ENCODE measurements around the gene PRDX1. TPM values are rescaled to one million over a fixed set of nuclear protein-coding genes. Genes with fewer than 3 reads are reported as not detected.
"Not testable (repeated sequence)": the region's sequence is repeated elsewhere in the genome, so short reads cannot be mapped to it uniquely, and the experiment has no call there.

PRDX1 gene
- total and polyA plus RNA-seq, 7 experiments from 2014 or later: 28.8 to 369 (median 101) TPM

DNA sequence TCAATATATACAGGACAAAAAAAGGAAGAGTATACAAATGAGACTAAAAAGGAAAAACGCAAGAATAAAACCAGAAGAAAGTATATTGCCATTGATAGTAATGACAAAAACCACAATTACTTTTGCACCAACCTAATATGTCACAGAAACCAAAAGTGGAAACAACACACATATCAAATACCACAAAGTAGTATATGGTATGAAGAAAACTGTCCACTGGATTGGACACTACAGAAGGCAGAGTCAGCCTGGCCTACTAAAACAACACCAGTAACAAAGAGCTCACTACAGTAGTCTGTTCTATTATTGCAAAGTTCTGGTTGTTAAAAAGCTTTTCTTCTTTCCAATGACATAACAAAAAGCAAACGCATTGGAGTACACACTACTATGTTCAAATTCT, 48.4 kb downstream of the PRDX1 start:
- no peaks in the 10 kb centered on the region for H3K27me3 ChIP-seq (ENCODE audit: control insufficient read depth in 2 of 2, insufficient read depth in 2 of 2, low read length in 2 of 2)
- intact Hi-C loops (cut with micrococcal nuclease): no loop called here
- H3K4me3 ChIP-seq (ENCODE audit: low read length): no peak overlapping the region
- no peak for DNase-seq
- Mint-ChIP-seq H3K27ac (no peak overlapping the region), H3K4me3 (no peak overlapping the region), H3K9me3 (no peaks in the 10 kb centered on the region), H3K4me1 (no peaks in the 10 kb centered on the region), H3K27me3 (peaks cover 0 to 3% (median 0%) of the 10 kb centered on the region in 5 donors), H3K36me3 (peaks cover 0 to 7% (median 0%) of the 10 kb centered on the region in 5 donors)
- CTCF ChIA-PET: no interaction called here
- H3K27ac ChIP-seq (ENCODE audit: low read depth, low read length): no peak overlapping the region
- no peaks in the 10 kb centered on the region for H3K36me3 ChIP-seq (ENCODE audit: control insufficient read depth in 2 of 3, insufficient read depth in 3 of 3, low read length in 3 of 3)
- no peak for ATAC-seq
- H3K9me3 ChIP-seq (ENCODE audit: control insufficient read depth in 2 of 3, low read length in 3 of 3): no peaks in the 10 kb centered on the region
- H3K4me1 ChIP-seq (ENCODE audit: control insufficient read depth in 2 of 2, insufficient read depth in 2 of 2, low read length in 2 of 2): no peaks in the 10 kb centered on the region
- POLR2A ChIA-PET: no interaction called here

DNA sequence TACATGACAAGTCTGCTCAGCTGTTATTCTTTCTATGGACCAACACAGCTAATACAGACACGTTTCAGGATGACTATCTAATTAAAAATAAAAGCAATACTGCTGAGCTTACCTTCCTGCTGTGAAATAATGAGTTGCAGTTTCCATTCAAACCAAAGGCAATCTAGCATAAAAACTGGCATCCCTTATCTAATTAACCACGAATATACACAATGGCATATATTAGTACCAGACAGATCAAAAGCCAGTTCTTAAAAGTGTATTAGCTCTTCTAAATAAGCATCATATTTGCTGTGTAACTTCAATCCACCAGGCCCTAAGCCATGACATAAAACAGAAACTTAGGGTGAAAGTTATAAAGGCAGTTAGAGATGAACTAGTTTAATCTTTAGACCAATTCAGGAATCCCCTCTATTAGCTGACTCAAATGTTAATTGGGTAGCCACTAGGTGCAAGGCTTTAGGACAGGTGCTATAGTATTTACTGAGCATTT, 51.3 kb downstream of the PRDX1 start:
- Histone ChIP-seq H3K9me3 (ENCODE audit: control insufficient read depth in 2 of 3, low read length in 3 of 3) (no peaks in the 10 kb centered on the region), H3K27ac (ENCODE audit: low read depth, low read length) (no peak overlapping the region), H3K36me3 (ENCODE audit: control insufficient read depth in 2 of 3, insufficient read depth in 3 of 3, low read length in 3 of 3) (no peaks in the 10 kb centered on the region), H3K4me3 (ENCODE audit: low read length) (no peak overlapping the region), H3K27me3 (ENCODE audit: control insufficient read depth in 2 of 2, insufficient read depth in 2 of 2, low read length in 2 of 2) (no peaks in the 10 kb centered on the region), H3K4me1 (ENCODE audit: control insufficient read depth in 2 of 2, insufficient read depth in 2 of 2, low read length in 2 of 2) (no peaks in the 10 kb centered on the region)
- Mint-ChIP-seq H3K27me3 (peaks cover 0 to 3% (median 0%) of the 10 kb centered on the region in 5 donors), H3K4me1 (no peaks in the 10 kb centered on the region), H3K27ac (no peak overlapping the region), H3K4me3 (no peak overlapping the region), H3K36me3 (peaks cover 0 to 4% (median 0%) of the 10 kb centered on the region in 5 donors), H3K9me3 (no peaks in the 10 kb centered on the region)
- no peak for ATAC-seq
- intact Hi-C loops (cut with micrococcal nuclease): no loop called here
- DNase-seq: no peak
- ChIA-PET POLR2A (no interaction called here), CTCF (no interaction called here)

DNA sequence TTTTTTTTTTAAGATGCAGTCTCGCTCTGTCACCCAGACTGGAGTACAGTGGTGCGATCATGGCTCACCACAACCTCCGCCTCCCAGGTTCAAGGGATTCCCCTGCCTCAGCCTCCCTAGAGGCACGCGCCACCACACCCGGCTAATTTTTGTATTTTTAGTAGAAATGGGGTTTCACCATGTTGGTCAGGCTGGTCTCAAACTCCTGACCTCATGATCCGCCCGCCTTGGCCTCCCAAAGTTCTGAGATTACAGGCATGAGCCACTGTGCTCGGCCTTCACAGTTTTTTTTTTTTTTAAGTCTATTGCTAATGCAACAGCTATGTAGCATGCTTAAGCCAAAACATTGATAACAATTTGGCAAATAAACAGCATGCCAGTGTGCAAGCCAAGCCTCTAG, 54.3 kb downstream of the PRDX1 start:
- H3K4me3 ChIP-seq (ENCODE audit: low read length); H3K27me3 ChIP-seq (ENCODE audit: control insufficient read depth in 2 of 2, insufficient read depth in 2 of 2, low read length in 2 of 2); H3K27ac Mint-ChIP-seq; H3K9me3 Mint-ChIP-seq; H3K27ac ChIP-seq (ENCODE audit: low read depth, low read length); H3K9me3 ChIP-seq (ENCODE audit: control insufficient read depth in 2 of 3, low read length in 3 of 3); H3K27me3 Mint-ChIP-seq; H3K4me3 Mint-ChIP-seq; H3K4me1 Mint-ChIP-seq; ATAC-seq; POLR2A ChIA-PET; H3K4me1 ChIP-seq (ENCODE audit: control insufficient read depth in 2 of 2, insufficient read depth in 2 of 2, low read length in 2 of 2); DNase-seq; intact Hi-C loops (cut with micrococcal nuclease); H3K36me3 ChIP-seq (ENCODE audit: control insufficient read depth in 2 of 3, insufficient read depth in 3 of 3, low read length in 3 of 3): not testable (repeated sequence)
- H3K36me3 Mint-ChIP-seq: peaks cover 0 to 16% (median 0%) of the 10 kb centered on the region in 5 donors
- CTCF ChIA-PET: interaction anchor here (0.5 kb wide), 1 partner anchor 99 kb away, joined by 3 read pairs; no protein-coding TSS in a partner anchor

DNA sequence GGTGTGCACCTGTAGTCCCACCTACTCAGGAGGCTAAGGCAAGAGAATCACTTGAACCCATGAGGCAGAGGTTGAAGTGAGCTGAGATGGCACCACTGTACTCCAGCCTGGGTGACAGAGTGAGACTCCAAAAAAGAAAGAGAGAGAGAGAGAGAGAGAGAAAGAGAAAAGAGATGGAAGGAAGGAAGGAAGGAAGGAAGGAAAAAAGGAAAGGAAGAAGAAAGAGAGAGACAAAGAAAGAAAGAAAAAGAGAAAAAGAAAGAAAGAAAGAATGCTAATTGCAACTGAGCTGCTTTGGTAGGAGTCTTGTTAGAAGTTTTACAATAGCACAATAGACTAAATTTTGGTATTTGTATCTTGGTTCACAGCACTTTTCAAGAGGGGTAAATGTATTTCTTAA, 56.4 kb downstream of the PRDX1 start:
- Mint-ChIP-seq H3K4me3 (no peak overlapping the region), H3K9me3 (no peaks in the 10 kb centered on the region), H3K4me1 (no peaks in the 10 kb centered on the region), H3K36me3 (peaks cover 0 to 16% (median 0%) of the 10 kb centered on the region in 5 donors), H3K27ac (no peak overlapping the region), H3K27me3 (peaks cover 0 to 3% (median 0%) of the 10 kb centered on the region in 5 donors)
- CTCF ChIA-PET: interaction anchor here (0.6 kb wide), 1 partner anchor 429 kb away, joined by 3 read pairs; no protein-coding TSS in a partner anchor
- DNase-seq (no peak), ATAC-seq (no peak)
- Histone ChIP-seq H3K27ac (ENCODE audit: low read depth, low read length) (no peak overlapping the region), H3K4me3 (ENCODE audit: low read length) (no peak overlapping the region), H3K27me3 (ENCODE audit: control insufficient read depth in 2 of 2, insufficient read depth in 2 of 2, low read length in 2 of 2) (no peaks in the 10 kb centered on the region), H3K4me1 (ENCODE audit: control insufficient read depth in 2 of 2, insufficient read depth in 2 of 2, low read length in 2 of 2) (no peaks in the 10 kb centered on the region), H3K9me3 (ENCODE audit: control insufficient read depth in 2 of 3, low read length in 3 of 3) (no peaks in the 10 kb centered on the region), H3K36me3 (ENCODE audit: control insufficient read depth in 2 of 3, insufficient read depth in 3 of 3, low read length in 3 of 3) (no peaks in the 10 kb centered on the region)
- POLR2A ChIA-PET: no interaction called here
- intact Hi-C loops (cut with micrococcal nuclease): no loop called here

Other genes starting within 250 kb of the PRDX1 start
- gene HPDL, start 195.0 kb downstream of the PRDX1 start, total RNA-seq: 1 to 10 TPM in 1 of 5 experiments, under 1 TPM in 4; 0.32 to 6.7 (median 0.68) TPM
- 1 to 10 TPM in 1 of 2 donors, under 1 TPM in 1; 0.69 to 1.0 TPM for gene HPDL, start 195.0 kb downstream of the PRDX1 start, polyA plus RNA-seq
- 10 to 100 TPM; 20.6 to 53.3 (median 25.7) TPM for gene TOE1, start 181.7 kb downstream of the PRDX1 start, total RNA-seq
- 10 to 100 TPM; 16.7 to 20.5 TPM for gene TOE1, start 181.7 kb downstream of the PRDX1 start, polyA plus RNA-seq
- 10 to 100 TPM; 56.7 to 85.4 (median 67.7) TPM for gene MUTYH, start 181.4 kb downstream of the PRDX1 start, total RNA-seq
- 10 to 100 TPM; 17.7 to 31.5 TPM for gene MUTYH, start 181.4 kb downstream of the PRDX1 start, polyA plus RNA-seq
- gene TESK2, start 30.7 kb downstream of the PRDX1 start, total RNA-seq: 1 to 10 TPM; 3.3 to 8.9 (median 7.4) TPM
- gene TESK2, start 30.7 kb downstream of the PRDX1 start, polyA plus RNA-seq: 1 to 10 TPM; 3.5 to 5.0 TPM
- gene CCDC163, start 21.8 kb downstream of the PRDX1 start, total RNA-seq: 1 to 10 TPM; 1.6 to 4.4 (median 3.7) TPM
- gene CCDC163, start 21.8 kb downstream of the PRDX1 start, polyA plus RNA-seq: 1 to 10 TPM; 5.2 to 8.9 TPM
- gene MMACHC, start 21.6 kb downstream of the PRDX1 start, total RNA-seq: 1 to 10 TPM; 2.1 to 6.3 (median 4.9) TPM
- gene MMACHC, start 21.6 kb downstream of the PRDX1 start, polyA plus RNA-seq: 1 to 10 TPM in 1 of 2 donors, under 1 TPM in 1; 0.58 to 2.1 TPM
- 100 to 1,000 TPM in 1 of 5 experiments, 10 to 100 TPM in 4; 47.5 to 155 (median 69.3) TPM for gene AKR1A1, start 28.9 kb upstream of the PRDX1 start, total RNA-seq
- 10 to 100 TPM; 81.2 to 92.6 TPM for gene AKR1A1, start 28.9 kb upstream of the PRDX1 start, polyA plus RNA-seq
- 100 to 1,000 TPM in 2 of 5 experiments, 10 to 100 TPM in 3; 70.5 to 173 (median 84.0) TPM for gene NASP, start 62.2 kb upstream of the PRDX1 start, total RNA-seq
- gene NASP, start 62.2 kb upstream of the PRDX1 start, polyA plus RNA-seq: 100 to 1,000 TPM in 1 of 2 donors, 10 to 100 TPM in 1; 78.9 to 108 TPM
- gene CCDC17, start 102.2 kb upstream of the PRDX1 start, total RNA-seq: 1 to 10 TPM; 5.0 to 9.6 (median 5.5) TPM
- under 1 TPM in 1 of 2 donors, not detected in 1; 0.18 TPM for gene CCDC17, start 102.2 kb upstream of the PRDX1 start, polyA plus RNA-seq
- 100 to 1,000 TPM; 110 to 180 (median 122) TPM for gene GPBP1L1, start 164.6 kb upstream of the PRDX1 start, total RNA-seq
- 100 to 1,000 TPM; 104 to 109 TPM for gene GPBP1L1, start 164.6 kb upstream of the PRDX1 start, polyA plus RNA-seq
- 10 to 100 TPM; 12.7 to 26.1 (median 20.1) TPM for gene TMEM69, start 166.3 kb upstream of the PRDX1 start, total RNA-seq
- 10 to 100 TPM; 54.8 to 65.2 TPM for gene TMEM69, start 166.3 kb upstream of the PRDX1 start, polyA plus RNA-seq
- 10 to 100 TPM in 3 of 5 experiments, 1 to 10 TPM in 2; 9.1 to 19.8 (median 12.5) TPM for gene IPP, start 228.8 kb upstream of the PRDX1 start, total RNA-seq
- 10 to 100 TPM; 11.8 to 14.5 TPM for gene IPP, start 228.8 kb upstream of the PRDX1 start, polyA plus RNA-seq

Data from naive thymus-derived CD4-positive, alpha-beta T cell (primary cell).